Measurements from ENCODE around the gene REV3L.

- TF ChIP-seq RAD21 (IDR thresholded peaks at IDR 0.05; ENCODE audit: low read depth) (no peak), TCF7L2 (IDR thresholded peaks at IDR 0.05; ENCODE audit: borderline replicate concordance, extremely low read depth, insufficient read depth, insufficient read length) (no peak), ZNF274 (IDR thresholded peaks at IDR 0.05; ENCODE audit: low read depth, low read length) (no peak), EZH2phosphoT487 (IDR thresholded peaks at IDR 0.05; ENCODE audit: borderline replicate concordance) (no peak), POLR2A (IDR thresholded peaks at IDR 0.05; ENCODE audit: borderline replicate concordance, extremely low read depth, insufficient read depth, insufficient read length) (no peak), ZFX (IDR thresholded peaks at IDR 0.05) (no peak), EZH2 (IDR thresholded peaks at IDR 0.05) (no peak)
- TF ChIP-seq, protein P1, sequence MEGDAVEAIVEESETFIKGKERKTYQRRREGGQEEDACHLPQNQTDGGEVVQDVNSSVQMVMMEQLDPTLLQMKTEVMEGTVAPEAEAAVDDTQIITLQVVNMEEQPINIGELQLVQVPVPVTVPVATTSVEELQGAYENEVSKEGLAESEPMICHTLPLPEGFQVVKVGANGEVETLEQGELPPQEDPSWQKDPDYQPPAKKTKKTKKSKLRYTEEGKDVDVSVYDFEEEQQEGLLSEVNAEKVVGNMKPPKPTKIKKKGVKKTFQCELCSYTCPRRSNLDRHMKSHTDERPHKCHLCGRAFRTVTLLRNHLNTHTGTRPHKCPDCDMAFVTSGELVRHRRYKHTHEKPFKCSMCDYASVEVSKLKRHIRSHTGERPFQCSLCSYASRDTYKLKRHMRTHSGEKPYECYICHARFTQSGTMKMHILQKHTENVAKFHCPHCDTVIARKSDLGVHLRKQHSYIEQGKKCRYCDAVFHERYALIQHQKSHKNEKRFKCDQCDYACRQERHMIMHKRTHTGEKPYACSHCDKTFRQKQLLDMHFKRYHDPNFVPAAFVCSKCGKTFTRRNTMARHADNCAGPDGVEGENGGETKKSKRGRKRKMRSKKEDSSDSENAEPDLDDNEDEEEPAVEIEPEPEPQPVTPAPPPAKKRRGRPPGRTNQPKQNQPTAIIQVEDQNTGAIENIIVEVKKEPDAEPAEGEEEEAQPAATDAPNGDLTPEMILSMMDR (IDR thresholded peaks at IDR 0.05 in 2 of 3, conservative IDR thresholded peaks at IDR 0.05 in 1 of 3; ENCODE audit: borderline replicate concordance in 1 of 3, insufficient read depth in 1 of 3, low read depth in 2 of 3, low read length in 2 of 3) = no peak
- TF ChIP-seq, protein P2, sequence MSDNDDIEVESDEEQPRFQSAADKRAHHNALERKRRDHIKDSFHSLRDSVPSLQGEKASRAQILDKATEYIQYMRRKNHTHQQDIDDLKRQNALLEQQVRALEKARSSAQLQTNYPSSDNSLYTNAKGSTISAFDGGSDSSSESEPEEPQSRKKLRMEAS (IDR thresholded peaks at IDR 0.05) = no peak
Observed at GRCh38 chr6:111523484-111524167, 40.6 kb upstream of the REV3L start.
